Mesodermal cell (in vitro differentiated cells): ENCODE data around the gene FBXW7.

ENCODE experiments used
- H3K27ac ChIP-seq: 2 replicates; pipeline ENCODE4 v1.7.0; 2013; ENCODE audit warnings: mild to moderate bottlenecking, low read depth, low read length, moderate library complexity; ENCODE audit not compliant: severe bottlenecking
- H3K36me3 ChIP-seq: 2 replicates; pipeline ENCODE4 v1.7.1; 2013; ENCODE audit warnings: mild to moderate bottlenecking, low read length, moderate library complexity; ENCODE audit not compliant: control insufficient read depth, insufficient read depth
- H3K4me1 ChIP-seq: one replicate; pipeline ENCODE4 v1.7.1; 2013; ENCODE audit warnings: mild to moderate bottlenecking, low read length; ENCODE audit not compliant: insufficient read depth, control insufficient read depth, poor library complexity, severe bottlenecking
- H3K4me3 ChIP-seq: 2 replicates; pipeline ENCODE4 v1.7.0; 2013; ENCODE audit warnings: low read length, control low read depth, mild to moderate bottlenecking; ENCODE audit not compliant: insufficient read depth, poor library complexity, severe bottlenecking; ENCODE audit errors: extremely low read depth
- H3K9me3 ChIP-seq: 2 replicates; pipeline ENCODE4 v1.7.1; 2013; ENCODE audit warnings: mild to moderate bottlenecking, low read length, moderate library complexity; ENCODE audit not compliant: control insufficient read depth
- WGBS, 2 experiments: methylation state at CpG; one replicate each; pipeline ENCODE4 v1.1.5; 2013; ENCODE audit warnings: missing lambda C conversion rate in 2 of 2; ENCODE audit not compliant: insufficient coverage in 2 of 2; 5-methylcytosine and 5-hydroxymethylcytosine counted together

The FBXW7 gene

GRCh38 chr4:152510349-152511147 lies 25.3 kb downstream of the FBXW7 start:
- H3K9me3 ChIP-seq = no peaks in the 10 kb centered on the region
- H3K36me3 ChIP-seq = peaks cover 5% of the 10 kb centered on the region
- WGBS, 2 experiments = 86 to 93% methylated on average over 1 to 2 of the region's 7 CpGs
- H3K4me1 ChIP-seq = no peaks in the 10 kb centered on the region
- H3K4me3 ChIP-seq = no peak overlapping the region
- H3K27ac ChIP-seq = no peak overlapping the region

- WGBS, 2 experiments = no CpG with 5 or more reads among the region's 3 CpGs
- H3K4me3 ChIP-seq = no peak overlapping the region
- peaks cover 5% of the 10 kb centered on the region for H3K36me3 ChIP-seq
- no peak overlapping the region for H3K27ac ChIP-seq
- H3K9me3 ChIP-seq = no peaks in the 10 kb centered on the region
- no peaks in the 10 kb centered on the region for H3K4me1 ChIP-seq
These were observed 26.2 kb downstream of the FBXW7 start for GRCh38 chr4:152509595-152510225.

GRCh38 chr4:152508818-152509217 lies 27.1 kb downstream of the FBXW7 start:
- no CpG with 5 or more reads among the region's 2 CpGs for WGBS, 2 experiments

GRCh38 chr4:152508386-152508785 lies 27.5 kb downstream of the FBXW7 start:
- Histone ChIP-seq H3K4me1 (no peaks in the 10 kb centered on the region), H3K9me3 (no peaks in the 10 kb centered on the region), H3K36me3 (peaks cover 5% of the 10 kb centered on the region), H3K27ac (no peak overlapping the region), H3K4me3 (no peak overlapping the region)
- WGBS, 2 experiments = 85 to 90% methylated on average over 3 of the region's 4 CpGs

More at GRCh38 chr4:152508818-152509217, 27.1 kb downstream of the FBXW7 start:
- H3K9me3 ChIP-seq = no peaks in the 10 kb centered on the region
- no peak overlapping the region for H3K4me3 ChIP-seq
- no peak overlapping the region for H3K27ac ChIP-seq
- peaks cover 5% of the 10 kb centered on the region for H3K36me3 ChIP-seq
- no peaks in the 10 kb centered on the region for H3K4me1 ChIP-seq

- Histone ChIP-seq H3K27ac (no peak overlapping the region), H3K4me1 (no peaks in the 10 kb centered on the region), H3K4me3 (no peak overlapping the region), H3K36me3 (peaks cover 5% of the 10 kb centered on the region), H3K9me3 (no peaks in the 10 kb centered on the region)
These were observed 32.1 kb downstream of the FBXW7 start for GRCh38 chr4:152503653-152504290.

- WGBS, 2 experiments = no CpG with 5 or more reads among the region's 3 CpGs
These were observed 33.9 kb downstream of the FBXW7 start for GRCh38 chr4:152501846-152502536.

GRCh38 chr4:152500800-152501434 lies 35.0 kb downstream of the FBXW7 start:
- no peaks in the 10 kb centered on the region for H3K9me3 ChIP-seq
- H3K4me1 ChIP-seq = no peaks in the 10 kb centered on the region
- H3K4me3 ChIP-seq = no peak overlapping the region
- H3K36me3 ChIP-seq = no peaks in the 10 kb centered on the region
- no peak overlapping the region for H3K27ac ChIP-seq
- WGBS, 2 experiments = 0% methylated on average over 1 of the region's 1 CpG

More at GRCh38 chr4:152501846-152502536, 33.9 kb downstream of the FBXW7 start:
- no peaks in the 10 kb centered on the region for H3K36me3 ChIP-seq
- H3K4me3 ChIP-seq = no peak overlapping the region
- no peaks in the 10 kb centered on the region for H3K4me1 ChIP-seq
- no peaks in the 10 kb centered on the region for H3K9me3 ChIP-seq
- no peak overlapping the region for H3K27ac ChIP-seq

- Histone ChIP-seq H3K9me3 (no peaks in the 10 kb centered on the region), H3K36me3 (no peaks in the 10 kb centered on the region), H3K4me1 (no peaks in the 10 kb centered on the region), H3K4me3 (no peak overlapping the region), H3K27ac (no peak overlapping the region)
- WGBS, 2 experiments = 97 to 100% methylated on average over 2 of the region's 2 CpGs
These were observed 35.6 kb downstream of the FBXW7 start for GRCh38 chr4:152500275-152500674.

GRCh38 chr4:152499344-152499743 lies 36.5 kb downstream of the FBXW7 start:
- Histone ChIP-seq H3K27ac (no peak overlapping the region), H3K4me1 (no peaks in the 10 kb centered on the region), H3K36me3 (no peaks in the 10 kb centered on the region), H3K4me3 (no peak overlapping the region), H3K9me3 (no peaks in the 10 kb centered on the region)
- WGBS, 2 experiments = 60% methylated on average over 1 of the region's 2 CpGs; no CpG with 5 or more reads in 1 of the 2 experiments

GRCh38 chr4:152494020-152494419 lies 41.9 kb downstream of the FBXW7 start:
- Histone ChIP-seq H3K27ac (no peak overlapping the region), H3K9me3 (no peaks in the 10 kb centered on the region), H3K36me3 (no peaks in the 10 kb centered on the region), H3K4me1 (no peaks in the 10 kb centered on the region), H3K4me3 (no peak overlapping the region)
- 93 to 100% methylated on average over 1 of the region's 3 CpGs for WGBS, 2 experiments
